Activated naive CD4-positive, alpha-beta T cell (primary cell): ENCODE results near the gene GNAI2.
"Not testable (repeated sequence)": the region's sequence is repeated elsewhere in the genome, so short reads cannot be mapped to it uniquely, and the experiment has no call there.

Experiments
- DNase-seq, 4 experiments: peaks; one replicate each; lab custom pipeline; 2025; lab: John Stamatoyannopoulos, UW

GNAI2 gene

GRCh38 chr3:50264383-50264963 is 28.5 kb downstream of the GNAI2 start:
- DNase-seq = no peak

- no peak for DNase-seq
These were observed 29.0 kb downstream of the GNAI2 start for GRCh38 chr3:50264964-50265485.

GRCh38 chr3:50265571-50265970 is 29.6 kb downstream of the GNAI2 start:
- DNase-seq = no peak

GRCh38 chr3:50266017-50266416 is 30.0 kb downstream of the GNAI2 start:
- DNase-seq = no peak

- DNase-seq = no peak
These were observed 30.8 kb downstream of the GNAI2 start for GRCh38 chr3:50266836-50267235.

- DNase-seq = no peak
These were observed 31.4 kb downstream of the GNAI2 start for GRCh38 chr3:50267280-50267913.

GRCh38 chr3:50268276-50268675 is 32.3 kb downstream of the GNAI2 start:
- DNase-seq = no peak

GRCh38 chr3:50268703-50269451 is 32.9 kb downstream of the GNAI2 start, which contains the start of gene SEMA3B:
SEMA3B (plus strand) TSS chr3:50269147; CDS start chr3:50269241, 94 bp downstream.
- no peak for DNase-seq

- DNase-seq = no peak
These were observed 33.5 kb downstream of the GNAI2 start for GRCh38 chr3:50269460-50269859.

- DNase-seq = no peak
These were observed 34.0 kb downstream of the GNAI2 start for GRCh38 chr3:50269977-50270413.

GRCh38 chr3:50270422-50271224 is 34.6 kb downstream of the GNAI2 start:
- no peak for DNase-seq

GRCh38 chr3:50271314-50271936 is 35.4 kb downstream of the GNAI2 start:
- DNase-seq = no peak

GRCh38 chr3:50272538-50272910 is 36.5 kb downstream of the GNAI2 start:
- DNase-seq = not testable (repeated sequence)

GRCh38 chr3:50272911-50273688 is 37.1 kb downstream of the GNAI2 start:
- peak; percentile 75 to 91 (median 87) for DNase-seq

GRCh38 chr3:50273689-50274065 is 37.7 kb downstream of the GNAI2 start:
- no peak for DNase-seq

- peak in 2 of 4 experiments; percentile 37 to 44 for DNase-seq
These were observed 38.5 kb downstream of the GNAI2 start for GRCh38 chr3:50274371-50275104.

GRCh38 chr3:50275141-50275995 is 39.4 kb downstream of the GNAI2 start:
- no peak for DNase-seq

GRCh38 chr3:50275996-50276761 is 40.2 kb downstream of the GNAI2 start:
- no peak for DNase-seq
